Measurements from ENCODE around the gene UQCRC2. TPM values are rescaled to one million over a fixed set of nuclear protein-coding genes. Genes with fewer than 3 reads are reported as not detected.

Gene UQCRC2
- total and polyA plus RNA-seq, 10 of the 15 experiments (the other 5 are each of a cell fraction or from before 2014, with no cell fraction given): 256 to 563 (median 327) TPM

DNA sequence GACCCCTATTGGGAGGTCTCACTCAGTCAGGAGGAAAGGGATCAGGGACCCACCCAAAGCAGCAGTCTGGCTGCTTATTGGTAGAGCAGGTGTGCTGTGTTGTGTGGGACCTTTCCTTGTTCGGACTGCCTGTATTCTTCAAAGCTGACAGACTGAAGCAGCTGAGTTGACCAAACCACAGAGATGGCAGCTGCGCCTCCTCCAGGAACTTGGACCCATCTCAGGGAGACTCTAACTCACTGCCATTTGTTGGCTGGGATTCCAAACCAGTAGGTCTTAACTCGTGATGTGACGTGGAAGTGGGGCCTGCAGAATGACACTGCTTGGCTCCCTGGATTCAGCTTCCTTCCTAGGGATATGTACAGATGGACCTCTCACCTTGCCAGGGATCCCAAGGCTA, 9.6 kb upstream of the UQCRC2 start:
- ChIA-PET POLR2A (interaction anchor here (2.7 kb wide), 1 partner anchor 10 kb away, joined by 14 read pairs; the partner anchor contains the start of gene UQCRC2), RAD21 (ENCODE audit: unreplicated experiment) (no interaction called here), SMC1A (ENCODE audit: uncharacterized antibody, unreplicated experiment) (interaction anchor here (1.2 to 2.7 kb wide), 3 partner anchors 7 to 125 kb away, joined by 3 to 16 read pairs (median 7); partner anchors contain the start of gene UQCRC2), CTCF (interaction anchor here (2.4 kb wide), 1 partner anchor 9 kb away, joined by 7 read pairs; the partner anchor contains the start of gene UQCRC2)
- 50% methylated on average over 4 of the region's 4 CpGs for WGBS (ENCODE audit: insufficient coverage, insufficient replicate concordance, low lambda C conversion rate, missing lambda C conversion rate)
- no peaks in the 10 kb centered on the region for H3K9me3 ChIP-seq (replicated peaks; ENCODE audit: control insufficient read depth, insufficient read depth, low read length)
- H3K4me2 ChIP-seq (ENCODE audit: control insufficient read depth, insufficient read depth): no peak overlapping the region
- no peak for DNase-seq (ENCODE audit: low read depth, low spot score)
- no peak overlapping the region for H2AFZ ChIP-seq (ENCODE audit: control insufficient read depth, low read depth, low read length)
- no peak for ATAC-seq
- in situ Hi-C loops (cut with MboI): no loop called here
- peaks cover 2% of the 10 kb centered on the region for H3K4me1 ChIP-seq (ENCODE audit: control insufficient read depth, insufficient read depth, low read length)
- no peak overlapping the region for H3K9ac ChIP-seq (ENCODE audit: control insufficient read depth, insufficient read depth, low read length)
- H4K20me1 ChIP-seq (ENCODE audit: control insufficient read depth, insufficient read depth): no peaks in the 10 kb centered on the region
- intact Hi-C loops (cut with micrococcal nuclease; ENCODE audit: unreplicated experiment): no loop called here
- no peak for FAIRE-seq
- H3K36me3 ChIP-seq (ENCODE audit: control insufficient read depth in 2 of 2, insufficient read depth in 2 of 2, low read length in 1 of 2): no peaks in the 10 kb centered on the region
- no TSS peak for BruUV-seq (replicated peaks)
- H3K4me3 ChIP-seq: no peak overlapping the region
- H3K79me2 ChIP-seq (ENCODE audit: control insufficient read depth, insufficient read depth, low read length): no peaks in the 10 kb centered on the region
- no peak overlapping the region for H3K27ac ChIP-seq (ENCODE audit: control insufficient read depth, insufficient read depth)
- no peaks in the 10 kb centered on the region for H3K27me3 ChIP-seq (replicated peaks in 1 of 2; ENCODE audit: control insufficient read depth in 2 of 2, insufficient read depth in 2 of 2, low read length in 1 of 2)
- TF ChIP-seq ZNF274 (IDR thresholded peaks at IDR 0.05; ENCODE audit: insufficient read depth, insufficient read length) (no peak), ZNF592 (IDR thresholded peaks at IDR 0.05) (no peak), ZBTB4 (CRISPR knock-in tag; IDR thresholded peaks at IDR 0.05) (no peak), PML (IDR thresholded peaks at IDR 0.05; ENCODE audit: low read length) (no peak), NFXL1 (IDR thresholded peaks at IDR 0.05; ENCODE audit: borderline replicate concordance) (no peak)
- TF ChIP-seq, protein P1, sequence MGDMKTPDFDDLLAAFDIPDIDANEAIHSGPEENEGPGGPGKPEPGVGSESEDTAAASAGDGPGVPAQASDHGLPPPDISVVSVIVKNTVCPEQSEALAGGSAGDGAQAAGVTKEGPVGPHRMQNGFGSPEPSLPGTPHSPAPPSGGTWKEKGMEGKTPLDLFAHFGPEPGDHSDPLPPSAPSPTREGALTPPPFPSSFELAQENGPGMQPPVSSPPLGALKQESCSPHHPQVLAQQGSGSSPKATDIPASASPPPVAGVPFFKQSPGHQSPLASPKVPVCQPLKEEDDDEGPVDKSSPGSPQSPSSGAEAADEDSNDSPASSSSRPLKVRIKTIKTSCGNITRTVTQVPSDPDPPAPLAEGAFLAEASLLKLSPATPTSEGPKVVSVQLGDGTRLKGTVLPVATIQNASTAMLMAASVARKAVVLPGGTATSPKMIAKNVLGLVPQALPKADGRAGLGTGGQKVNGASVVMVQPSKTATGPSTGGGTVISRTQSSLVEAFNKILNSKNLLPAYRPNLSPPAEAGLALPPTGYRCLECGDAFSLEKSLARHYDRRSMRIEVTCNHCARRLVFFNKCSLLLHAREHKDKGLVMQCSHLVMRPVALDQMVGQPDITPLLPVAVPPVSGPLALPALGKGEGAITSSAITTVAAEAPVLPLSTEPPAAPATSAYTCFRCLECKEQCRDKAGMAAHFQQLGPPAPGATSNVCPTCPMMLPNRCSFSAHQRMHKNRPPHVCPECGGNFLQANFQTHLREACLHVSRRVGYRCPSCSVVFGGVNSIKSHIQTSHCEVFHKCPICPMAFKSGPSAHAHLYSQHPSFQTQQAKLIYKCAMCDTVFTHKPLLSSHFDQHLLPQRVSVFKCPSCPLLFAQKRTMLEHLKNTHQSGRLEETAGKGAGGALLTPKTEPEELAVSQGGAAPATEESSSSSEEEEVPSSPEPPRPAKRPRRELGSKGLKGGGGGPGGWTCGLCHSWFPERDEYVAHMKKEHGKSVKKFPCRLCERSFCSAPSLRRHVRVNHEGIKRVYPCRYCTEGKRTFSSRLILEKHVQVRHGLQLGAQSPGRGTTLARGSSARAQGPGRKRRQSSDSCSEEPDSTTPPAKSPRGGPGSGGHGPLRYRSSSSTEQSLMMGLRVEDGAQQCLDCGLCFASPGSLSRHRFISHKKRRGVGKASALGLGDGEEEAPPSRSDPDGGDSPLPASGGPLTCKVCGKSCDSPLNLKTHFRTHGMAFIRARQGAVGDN (IDR thresholded peaks at IDR 0.05): no peak
- TF ChIP-seq, protein P2, sequence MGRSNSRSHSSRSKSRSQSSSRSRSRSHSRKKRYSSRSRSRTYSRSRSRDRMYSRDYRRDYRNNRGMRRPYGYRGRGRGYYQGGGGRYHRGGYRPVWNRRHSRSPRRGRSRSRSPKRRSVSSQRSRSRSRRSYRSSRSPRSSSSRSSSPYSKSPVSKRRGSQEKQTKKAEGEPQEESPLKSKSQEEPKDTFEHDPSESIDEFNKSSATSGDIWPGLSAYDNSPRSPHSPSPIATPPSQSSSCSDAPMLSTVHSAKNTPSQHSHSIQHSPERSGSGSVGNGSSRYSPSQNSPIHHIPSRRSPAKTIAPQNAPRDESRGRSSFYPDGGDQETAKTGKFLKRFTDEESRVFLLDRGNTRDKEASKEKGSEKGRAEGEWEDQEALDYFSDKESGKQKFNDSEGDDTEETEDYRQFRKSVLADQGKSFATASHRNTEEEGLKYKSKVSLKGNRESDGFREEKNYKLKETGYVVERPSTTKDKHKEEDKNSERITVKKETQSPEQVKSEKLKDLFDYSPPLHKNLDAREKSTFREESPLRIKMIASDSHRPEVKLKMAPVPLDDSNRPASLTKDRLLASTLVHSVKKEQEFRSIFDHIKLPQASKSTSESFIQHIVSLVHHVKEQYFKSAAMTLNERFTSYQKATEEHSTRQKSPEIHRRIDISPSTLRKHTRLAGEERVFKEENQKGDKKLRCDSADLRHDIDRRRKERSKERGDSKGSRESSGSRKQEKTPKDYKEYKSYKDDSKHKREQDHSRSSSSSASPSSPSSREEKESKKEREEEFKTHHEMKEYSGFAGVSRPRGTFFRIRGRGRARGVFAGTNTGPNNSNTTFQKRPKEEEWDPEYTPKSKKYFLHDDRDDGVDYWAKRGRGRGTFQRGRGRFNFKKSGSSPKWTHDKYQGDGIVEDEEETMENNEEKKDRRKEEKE (IDR thresholded peaks at IDR 0.05): no peak
